Stimulated activated CD4-positive, alpha-beta T cell treated with anti-CD3 and anti-CD28 coated beads, Interleukin-15, amount 100 ng/mL, for 1 hour (primary cell): Measurements from ENCODE around the gene SMIM27.
A peak's percentile ranks its signal among the peaks of the same experiment; 100 is the strongest.
"Not testable (repeated sequence)": the region's sequence is repeated elsewhere in the genome, so short reads cannot be mapped to it uniquely, and the experiment has no call there.

Experiments used
- DNase-seq, 2 donors: peaks; one replicate each; pipeline ENCODE4 v3.0.0-alpha.2; 2020; ENCODE audit warnings: low read depth in 1 of 2, low spot score in 1 of 2

Gene SMIM27, protein sequence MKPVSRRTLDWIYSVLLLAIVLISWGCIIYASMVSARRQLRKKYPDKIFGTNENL

DNA sequence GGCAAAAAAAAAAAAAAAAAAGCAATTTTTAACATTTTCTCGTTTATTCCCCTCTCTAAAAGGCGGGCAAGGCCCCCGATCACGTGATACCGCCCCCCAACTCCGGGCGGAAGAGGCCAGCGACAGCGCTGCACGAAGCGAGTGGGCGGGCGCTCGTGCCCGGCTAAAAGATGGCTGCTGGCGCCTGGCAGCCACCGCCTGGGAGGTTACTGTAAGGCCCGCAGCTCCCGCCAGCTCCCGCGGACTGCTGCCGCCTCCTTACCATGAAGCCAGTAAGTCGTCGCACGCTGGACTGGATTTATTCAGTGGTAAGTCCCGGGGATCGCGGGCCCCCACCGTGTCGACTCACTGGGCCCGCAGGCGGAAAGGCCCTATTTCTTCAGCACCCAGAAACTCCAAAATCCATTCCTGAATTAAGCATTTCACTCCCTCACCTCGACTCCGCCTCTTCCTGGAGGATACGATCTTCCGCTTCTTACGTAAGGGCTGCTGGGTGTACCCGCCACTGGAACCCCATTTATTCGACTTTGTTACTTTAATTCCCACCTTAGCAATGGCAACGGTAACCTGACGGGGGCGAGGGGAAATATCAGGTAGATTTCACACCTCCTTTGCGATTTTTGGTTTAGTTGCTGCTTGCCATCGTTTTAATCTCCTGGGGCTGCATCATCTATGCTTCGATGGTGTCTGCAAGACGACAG lies at the start of gene SMIM27, which contains the start of gene TOPORS:
Gene SMIM27 (plus strand): TSS at position 156 of the 701 bp plus-strand sequence. CDS start 108 bp downstream, at position 264.
Gene TOPORS (minus strand): TSS at position 415 of the 701 bp plus-strand sequence. CDS start 150 bp downstream, at position 265.
- peak; percentile 73 to 88 for DNase-seq

DNA sequence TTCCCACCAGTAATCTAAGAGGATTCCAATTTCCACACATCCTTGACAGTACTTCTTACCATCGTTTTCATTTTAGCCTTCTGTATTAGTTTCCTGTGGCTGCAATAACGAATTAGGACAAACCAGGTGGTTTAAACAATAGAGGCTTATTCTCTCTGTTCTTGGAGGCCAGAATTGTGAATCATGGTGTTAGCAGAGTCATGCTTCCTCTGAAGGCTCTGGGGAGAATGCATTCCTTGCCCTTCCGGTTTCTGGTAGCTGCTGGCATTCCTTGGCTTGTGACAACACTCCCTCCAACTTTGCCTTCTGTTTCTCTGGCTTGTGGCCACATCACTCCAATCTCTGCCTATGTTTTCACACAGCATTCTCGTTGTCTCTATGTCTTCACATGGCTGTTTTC lies 49.7 kb upstream of the SMIM27 start:
- DNase-seq, result no peak

DNA sequence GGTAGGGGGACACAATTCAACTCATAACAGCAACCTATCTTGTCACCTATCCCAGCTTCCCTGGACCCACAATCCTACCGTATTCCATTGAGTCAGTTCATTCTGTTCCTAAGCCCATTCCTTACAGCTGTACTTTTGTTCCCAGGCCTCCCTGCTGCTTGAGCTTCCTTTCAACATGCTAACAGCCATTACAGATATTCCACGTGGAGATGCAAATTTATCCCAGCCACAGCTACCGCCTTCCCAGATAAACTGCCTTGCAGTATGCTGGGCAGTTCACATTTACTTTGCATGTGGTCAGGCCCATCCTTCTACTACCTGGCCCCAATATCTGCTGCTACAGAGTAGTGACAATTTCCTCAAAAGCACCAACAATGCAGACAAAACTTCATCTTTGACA lies 49.1 kb upstream of the SMIM27 start:
- no peak for DNase-seq

GRCh38 chr9:32508728-32509127 lies 43.4 kb upstream of the SMIM27 start:
- DNase-seq, result no peak

DNA sequence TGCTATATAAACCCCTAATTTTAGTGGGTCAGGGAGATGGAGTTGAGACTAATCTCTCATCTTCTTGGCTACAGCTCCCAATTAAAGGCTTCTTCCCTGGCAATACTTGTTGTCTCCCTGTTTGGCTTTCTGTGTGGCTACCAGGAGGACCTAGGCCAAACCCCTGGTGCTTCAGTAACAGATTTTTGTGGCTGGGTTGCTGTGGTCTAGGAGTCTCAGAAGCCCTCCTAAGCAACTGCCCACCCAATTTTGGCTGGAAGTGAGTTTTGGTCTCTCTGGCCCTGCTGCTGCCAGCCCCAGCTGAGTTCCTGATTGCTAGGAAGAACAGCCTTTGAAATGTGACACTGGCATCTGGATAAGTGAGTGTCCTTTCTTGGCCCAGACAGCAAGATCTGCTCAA lies 35.9 kb upstream of the SMIM27 start:
- DNase-seq, result no peak

DNA sequence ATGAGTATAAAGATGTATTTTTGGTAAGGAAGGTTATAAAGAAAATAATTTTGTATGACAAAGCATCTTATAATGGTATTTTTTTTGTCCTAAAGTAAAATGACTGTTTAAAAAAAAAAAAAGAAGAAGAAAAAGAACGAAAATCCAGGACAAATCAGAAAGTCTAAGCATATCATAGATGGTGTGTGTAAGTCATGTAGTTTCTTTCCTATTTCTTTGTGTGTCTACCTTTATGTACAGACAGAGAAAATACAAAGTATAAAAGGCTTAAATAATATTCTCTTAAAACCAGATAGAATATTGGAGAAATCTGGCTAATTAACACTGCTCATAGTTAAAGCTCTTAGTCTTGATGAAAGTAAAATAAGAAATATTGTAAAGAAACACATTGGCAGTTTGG lies 33.9 kb upstream of the SMIM27 start:
- no peak for DNase-seq

DNA sequence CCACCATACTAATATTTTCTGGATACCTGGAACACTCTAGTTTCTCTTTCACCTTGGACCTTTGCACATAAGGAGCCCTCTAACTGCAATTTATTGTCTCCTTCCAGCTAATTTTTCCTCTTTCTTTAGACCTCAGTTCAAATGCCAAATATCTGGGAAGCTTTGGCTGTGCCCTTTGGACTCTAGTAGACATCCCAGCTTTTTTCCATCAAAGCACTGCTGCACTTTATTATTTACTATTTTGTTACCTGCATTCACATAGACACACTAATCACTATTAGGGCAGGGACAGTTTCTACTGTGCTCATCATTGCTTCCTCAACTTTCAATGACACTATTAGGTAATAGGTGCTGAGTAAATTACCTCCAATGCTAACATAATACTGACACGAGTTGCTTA lies 28.2 kb upstream of the SMIM27 start:
- no peak for DNase-seq

GRCh38 chr9:32524558-32524891 lies 27.6 kb upstream of the SMIM27 start:
- DNase-seq, result not testable (repeated sequence)

DNA sequence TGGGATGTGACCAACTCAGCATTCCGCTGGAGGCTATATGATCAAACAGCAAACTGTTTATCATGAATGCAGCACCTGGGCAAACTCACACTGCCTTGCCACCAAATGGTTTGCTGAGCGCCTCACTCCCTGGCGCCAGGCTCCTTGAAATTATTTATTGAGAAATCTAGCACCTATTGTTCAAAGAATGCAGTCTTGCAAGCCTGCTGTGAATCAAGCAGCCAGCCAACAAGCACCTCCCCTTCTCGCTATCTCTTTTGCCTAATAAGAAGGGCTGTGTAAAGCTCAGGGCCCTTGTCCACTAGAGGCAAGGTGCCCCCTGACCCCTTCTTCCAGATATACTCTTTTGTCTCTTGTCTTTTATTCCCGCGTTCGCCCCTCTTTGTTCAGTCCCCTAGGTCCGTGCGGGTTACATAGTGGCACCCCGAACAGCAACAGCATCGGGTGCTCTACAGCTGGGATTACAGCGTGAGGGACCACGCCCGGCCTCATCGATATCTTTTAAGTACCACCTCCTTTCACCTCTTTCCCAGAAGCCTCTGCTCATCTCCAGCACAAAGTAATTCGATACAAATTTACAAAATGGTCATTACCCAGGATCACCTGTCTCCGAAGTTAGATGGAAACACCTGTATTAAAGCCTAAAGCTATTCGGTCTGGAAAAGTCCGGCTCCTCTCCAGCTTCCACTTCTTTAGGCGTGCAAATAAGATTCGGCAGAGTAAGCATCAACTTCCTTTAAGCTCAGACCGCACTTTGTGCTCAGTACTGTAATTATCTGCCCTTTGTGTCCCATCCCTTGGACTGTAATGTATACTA lies 27.0 kb upstream of the SMIM27 start:
- DNase-seq, result no peak

DNA sequence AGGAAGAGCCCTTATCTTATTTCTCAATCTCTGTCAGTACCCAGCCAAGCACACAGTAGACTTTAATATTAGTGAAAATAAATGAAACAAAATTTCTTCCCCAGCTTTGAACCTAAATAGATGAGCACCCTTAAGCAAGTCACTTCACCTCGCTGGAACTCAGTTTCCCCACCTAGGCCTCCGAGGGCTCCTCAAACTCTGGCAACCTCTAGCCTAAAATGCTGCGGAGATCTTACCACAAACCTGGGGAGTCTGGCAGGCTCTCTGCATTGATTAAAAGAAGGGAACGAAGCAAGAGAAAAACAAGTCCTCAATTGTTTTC lies 26.5 kb upstream of the SMIM27 start:
- DNase-seq, result no peak

DNA sequence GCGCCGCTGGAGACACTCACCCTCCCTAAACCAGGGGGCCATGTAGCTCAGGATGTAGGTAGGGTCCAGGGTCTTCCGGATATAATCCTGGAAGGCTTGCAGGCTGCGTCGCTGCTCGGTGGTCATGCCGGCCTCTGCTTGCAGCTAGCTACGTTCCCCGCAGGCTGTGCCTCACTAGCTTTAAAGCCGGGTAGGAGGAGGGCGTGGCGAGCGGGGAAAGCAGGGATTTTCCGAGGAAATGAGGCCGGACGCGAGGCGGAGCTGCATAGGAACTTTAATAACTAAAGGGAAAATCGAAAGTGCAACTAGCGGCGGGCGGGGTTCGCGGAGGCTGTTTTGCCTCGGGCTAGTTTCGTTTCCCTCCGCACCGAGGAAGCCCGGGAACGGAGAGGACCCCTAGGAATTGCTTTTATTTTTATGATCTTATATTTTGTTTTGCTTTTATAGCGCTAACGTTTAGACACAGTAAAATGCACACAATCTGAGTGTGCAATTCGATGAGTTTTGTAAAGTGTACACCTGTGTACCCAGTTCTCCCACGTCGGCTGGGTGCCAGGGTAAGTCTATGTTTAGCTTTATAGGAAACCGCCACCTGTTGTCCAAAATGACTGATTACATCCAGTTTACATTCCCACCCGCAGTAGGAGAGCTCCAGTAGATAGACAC lies 26.0 kb upstream of the SMIM27 start, which contains the start of gene RIGI:
Gene RIGI (minus strand): TSS at position 156 of the 666 bp plus-strand sequence. CDS start 30 bp downstream, at position 126.
- DNase-seq, result peak; percentile 49 to 52

DNA sequence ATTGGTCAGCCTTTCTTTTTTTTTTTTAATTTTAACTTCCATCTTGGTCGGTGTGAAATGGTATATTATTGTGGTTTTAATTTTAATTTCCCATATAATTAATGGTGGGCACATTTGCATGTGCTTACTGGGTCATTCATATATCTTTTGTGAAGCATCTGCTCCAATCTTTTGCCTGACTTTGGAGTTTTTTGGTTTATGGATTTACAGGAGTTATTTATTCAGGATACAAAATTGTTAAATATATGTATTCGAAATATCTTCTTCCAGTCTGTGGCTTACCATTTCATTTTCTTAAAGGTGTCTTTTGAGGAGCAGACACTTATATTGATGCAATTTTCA lies 25.4 kb upstream of the SMIM27 start:
- no peak for DNase-seq

DNA sequence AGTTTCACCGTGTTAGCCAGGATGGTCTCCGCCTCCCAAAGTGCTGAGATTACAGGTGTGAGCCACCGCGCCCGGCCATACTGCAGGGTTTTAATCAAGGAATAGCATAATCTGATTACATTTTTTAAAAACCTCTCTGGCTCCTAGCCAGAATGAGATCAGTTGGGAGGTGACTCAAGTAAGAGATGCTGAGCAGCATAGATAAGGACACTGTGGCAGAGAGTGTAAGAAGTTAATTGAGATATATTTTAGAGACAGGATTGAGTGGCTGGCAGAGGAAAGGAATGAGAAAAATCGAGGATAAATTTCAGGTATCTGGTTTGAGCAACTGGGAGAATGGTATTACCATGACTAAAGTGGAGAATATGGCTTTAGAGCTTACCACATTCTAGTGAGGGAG lies 18.8 kb upstream of the SMIM27 start:
- DNase-seq, result no peak

DNA sequence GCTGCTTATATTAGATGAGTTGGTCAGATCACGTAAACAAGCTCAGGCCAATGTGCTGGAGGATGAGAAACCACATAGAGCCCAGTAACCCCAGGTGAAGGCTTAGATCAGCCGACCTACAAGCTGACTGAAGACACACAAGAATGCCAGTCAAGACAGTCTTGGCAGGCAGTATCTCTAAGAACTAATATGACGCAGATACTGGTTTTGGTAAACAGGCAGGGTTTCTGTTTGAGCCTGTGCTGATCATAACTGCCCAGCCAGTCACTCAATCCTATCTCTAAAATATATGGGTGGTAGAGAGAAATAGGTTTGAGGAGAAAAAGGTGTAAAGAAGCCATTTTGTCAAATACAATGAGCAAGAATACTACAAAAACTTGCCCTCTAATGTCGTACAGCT lies 18.3 kb upstream of the SMIM27 start:
- no peak for DNase-seq

DNA sequence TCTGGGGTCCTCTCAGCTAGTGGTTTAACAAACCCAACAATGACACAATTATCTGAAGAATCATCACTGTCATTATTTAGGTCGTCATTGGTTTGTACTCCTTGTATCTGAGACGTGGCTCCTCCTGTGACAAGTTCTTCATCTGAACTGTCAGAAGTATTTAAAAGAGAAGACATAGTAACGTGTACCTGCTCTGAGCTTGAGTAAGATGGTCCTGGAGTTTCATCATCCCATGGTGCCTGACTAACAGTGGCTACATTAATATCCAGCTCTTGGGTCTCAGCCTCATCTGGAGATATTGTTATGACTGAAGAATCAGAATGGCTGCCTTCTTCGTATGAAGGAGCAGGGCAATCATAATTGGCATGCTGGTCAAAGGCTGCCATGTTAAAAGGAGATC lies 9.1 kb upstream of the SMIM27 start:
- no peak for DNase-seq

DNA sequence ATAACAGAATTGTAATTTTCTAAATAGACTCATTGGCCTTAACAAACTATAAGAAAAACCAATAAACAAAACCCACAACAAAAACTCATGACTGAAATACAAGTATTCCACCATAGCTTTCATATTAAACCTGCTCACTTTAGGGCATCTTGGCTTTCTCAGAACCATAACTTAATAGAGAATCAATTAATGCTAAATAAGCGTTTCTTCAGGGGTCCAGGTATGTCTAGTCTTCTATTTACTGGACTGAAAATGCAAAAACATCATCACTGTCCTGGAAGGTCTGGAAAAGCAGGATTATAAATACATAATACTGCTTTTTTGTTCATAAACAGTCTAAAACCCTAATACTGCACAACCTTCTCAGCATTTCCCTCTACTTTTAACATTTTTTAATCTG lies 6.2 kb upstream of the SMIM27 start:
- no peak for DNase-seq

DNA sequence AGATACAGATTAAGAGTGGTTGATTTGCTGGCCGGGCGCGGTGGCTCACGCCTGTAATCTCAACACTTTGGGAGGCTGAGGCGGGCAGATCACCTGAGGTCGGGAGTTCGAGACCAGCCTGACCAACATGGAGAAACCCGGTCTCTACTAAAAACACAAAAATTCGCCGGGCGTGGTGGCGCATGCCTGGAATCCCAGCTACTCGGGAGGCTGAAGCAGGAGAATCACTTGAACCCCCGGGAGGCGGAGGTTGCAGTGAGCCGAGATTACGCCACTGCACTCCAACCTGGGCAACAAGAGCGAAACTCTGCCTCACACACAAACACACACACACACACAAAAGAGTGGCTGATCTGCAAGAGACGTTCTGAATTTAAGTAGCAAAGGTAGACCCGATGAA lies 3.9 kb upstream of the SMIM27 start:
- not testable (repeated sequence) for DNase-seq

DNA sequence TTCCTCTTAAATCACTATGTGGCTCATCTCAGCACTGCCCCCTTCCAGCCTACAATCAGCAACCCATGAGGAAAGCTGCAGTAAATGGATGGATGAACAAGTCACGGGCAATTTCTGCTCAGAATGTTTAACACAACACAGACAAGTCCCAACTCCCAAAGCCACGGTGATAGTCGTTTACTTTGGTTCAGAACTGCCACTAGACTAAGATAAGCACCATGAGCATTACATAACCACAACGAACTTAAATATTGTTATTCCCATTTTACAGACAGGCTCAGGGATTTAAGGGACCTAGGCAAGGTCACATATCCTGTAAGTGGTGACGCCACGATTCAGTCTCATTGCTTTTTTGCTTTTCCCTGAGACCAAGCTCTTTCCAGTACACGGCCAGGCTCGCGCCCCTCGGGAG lies 2.0 kb upstream of the SMIM27 start:
- no peak for DNase-seq

DNA sequence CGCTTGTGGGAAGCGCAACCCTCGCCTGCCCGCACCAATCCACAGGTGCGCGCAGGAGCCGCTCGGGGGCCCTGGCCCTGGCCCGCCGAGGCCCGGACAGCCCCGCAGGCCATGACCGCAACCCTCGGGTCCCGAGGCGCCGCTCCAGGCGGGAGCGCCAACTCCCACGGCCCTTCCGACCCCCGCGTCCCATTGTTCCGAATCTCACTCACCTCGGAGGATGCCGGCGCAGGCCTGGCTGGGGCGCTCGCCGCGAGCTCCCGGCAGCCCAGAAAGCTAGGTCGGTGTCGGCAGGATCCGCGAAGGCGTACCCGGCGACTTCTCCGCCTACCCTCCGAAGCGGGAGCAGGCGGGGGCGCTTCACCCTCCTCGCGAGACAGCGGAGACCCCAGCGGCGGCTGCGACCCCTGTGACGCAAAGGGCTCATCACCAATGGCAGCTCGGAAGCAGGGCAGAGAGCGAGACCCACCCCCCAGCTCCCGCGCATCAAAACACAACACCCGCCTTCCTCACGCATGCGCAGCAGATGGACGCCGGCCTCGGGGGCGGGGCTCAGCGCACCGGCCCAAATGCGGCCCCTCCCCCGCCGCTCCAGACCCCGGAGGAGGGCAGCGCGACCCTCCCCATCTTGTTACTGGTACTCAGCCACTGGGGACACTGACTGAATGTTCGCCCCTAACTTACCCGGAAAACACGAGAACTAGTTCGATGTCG lies 1.4 kb upstream of the SMIM27 start:
- DNase-seq, result peak; percentile 89 to 91

DNA sequence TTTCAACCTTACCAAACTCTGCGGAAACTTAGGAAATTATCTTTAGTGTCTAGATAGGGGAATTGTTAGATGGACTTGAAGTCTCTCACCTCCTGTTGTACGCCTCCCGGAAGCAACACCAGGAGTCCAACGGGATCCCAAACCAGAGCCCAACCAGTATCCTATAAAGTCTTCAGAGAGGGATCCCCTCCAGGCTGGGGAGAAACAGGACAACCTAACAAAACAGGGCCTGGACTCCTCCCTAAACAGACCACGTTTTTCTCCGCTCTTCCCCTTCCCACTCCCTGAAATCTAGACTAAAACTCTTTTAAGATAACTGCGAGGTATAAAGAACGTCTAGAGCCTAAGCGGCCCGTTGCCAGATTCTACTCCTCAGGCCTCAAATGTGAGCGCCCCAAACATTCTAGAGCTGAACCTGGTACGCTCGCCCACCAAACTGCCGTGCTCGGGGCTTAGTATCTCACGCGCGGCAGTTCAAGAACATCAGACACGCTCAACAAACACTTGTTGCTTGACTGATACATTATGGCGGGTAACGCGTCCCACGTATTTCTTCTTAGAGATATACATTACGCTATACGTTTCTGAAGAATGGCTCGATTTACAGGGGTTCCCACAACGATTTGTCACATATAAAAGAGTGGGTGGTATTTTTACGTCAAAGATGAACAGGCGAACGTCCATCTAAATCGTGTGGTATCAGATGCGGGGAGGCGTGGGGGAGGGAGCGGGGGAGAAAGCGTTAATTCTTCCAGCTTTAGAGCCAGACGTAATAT lies 663 bp upstream of the SMIM27 start:
- DNase-seq, result peak; percentile 3 to 17

DNA sequence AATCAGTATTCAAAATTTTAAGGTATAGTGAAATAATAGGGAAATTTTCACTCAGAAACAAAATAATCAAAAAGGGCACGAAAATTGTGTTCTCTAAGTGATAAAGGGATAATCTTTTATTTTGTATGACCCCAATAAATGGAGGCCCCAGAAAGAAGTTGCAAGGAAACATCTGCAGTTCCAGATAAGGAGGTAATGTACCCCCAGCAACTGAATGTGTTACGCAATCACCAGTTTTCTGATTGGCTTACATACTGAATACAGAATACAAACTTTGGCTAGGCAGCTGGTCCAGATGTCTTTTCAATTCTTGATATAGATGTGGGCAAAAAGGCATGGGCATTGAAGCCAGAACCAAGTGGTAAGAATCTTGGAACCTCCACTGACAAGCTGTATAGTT lies 2.0 kb downstream of the SMIM27 start:
- no peak for DNase-seq
